ENCODE results near the gene KAT5. TPM values are rescaled to one million over a fixed set of nuclear protein-coding genes. Genes with fewer than 3 reads are reported as not detected.

The KAT5 gene
- total and polyA plus RNA-seq, 2 of the 4 experiments (the other 2 are of a cell fraction) = 33.3 to 34.2 TPM

- Histone ChIP-seq H3K27me3 (ENCODE audit: control insufficient read depth, insufficient read depth, low read length) (no peaks in the 10 kb centered on the region), H4K91ac (ENCODE audit: insufficient read depth, low read depth, low read length) (no peak overlapping the region), H4K20me1 (ENCODE audit: insufficient read depth, low read length) (no peaks in the 10 kb centered on the region), H2BK5ac (ENCODE audit: low read depth, low read length, poor library complexity, severe bottlenecking) (no peak overlapping the region), H3K79me1 (ENCODE audit: low read depth in 1 of 2, low read length in 2 of 2) (no peaks in the 10 kb centered on the region), H3K4me1 (ENCODE audit: control insufficient read depth, insufficient read depth, low read length) (no peaks in the 10 kb centered on the region), H3K9me1 (ENCODE audit: insufficient read depth, low read length) (no peaks in the 10 kb centered on the region), H2AK9ac (replicated peaks; ENCODE audit: low read depth, low read length, poor library complexity) (no peak overlapping the region), H3K56ac (ENCODE audit: extremely low read depth, insufficient read depth, low read length) (no peak overlapping the region), H2AK5ac (ENCODE audit: low read depth, low read length) (no peak overlapping the region), H3K27ac (ENCODE audit: insufficient read depth, low read length) (no peak overlapping the region), H4K5ac (ENCODE audit: low read depth, low read length) (no peak overlapping the region), H2AFZ (replicated peaks; ENCODE audit: low read length, poor library complexity) (no peak overlapping the region), H3K9me3 (ENCODE audit: control insufficient read depth, insufficient read depth, low read length) (no peaks in the 10 kb centered on the region), H3K4ac (ENCODE audit: low read depth, low read length) (no peak overlapping the region), H4K8ac (ENCODE audit: low read depth in 2 of 2, low read length in 2 of 2) (no peak overlapping the region), H2BK15ac (ENCODE audit: low read depth, low read length) (no peak overlapping the region), H2BK120ac (ENCODE audit: low read depth, low read length) (no peak overlapping the region), H3K4me2 (ENCODE audit: low read depth, low read length) (no peak overlapping the region), H3K23ac (ENCODE audit: low read depth, low read length) (no peak overlapping the region), H2BK20ac (ENCODE audit: low read depth, low read length) (no peak overlapping the region), H3K9ac (ENCODE audit: low read depth, low read length) (no peak overlapping the region), H3K14ac (replicated peaks; ENCODE audit: low read depth, low read length) (no peak overlapping the region), H3K18ac (ENCODE audit: low read depth, low read length) (no peak overlapping the region), H3K36me3 (ENCODE audit: control insufficient read depth, insufficient read depth, low read length) (no peaks in the 10 kb centered on the region), H3K4me3 (ENCODE audit: insufficient read depth, low read depth, low read length) (no peak overlapping the region)
- intact Hi-C loops (cut with micrococcal nuclease) = loop anchor here (10.0 kb wide), 1 partner anchor 70 kb away; no protein-coding TSS in a partner anchor
- no CpG with 5 or more reads among the region's 5 CpGs for WGBS, 2 experiments (ENCODE audit: extremely low coverage in 2 of 2, insufficient read length in 1 of 2)
- in situ Hi-C loops (cut with MboI; ENCODE audit: low sequenced_read_pairs) = no loop called here
- no TSS peak for BruUV-seq (replicated peaks)
- CTCF ChIA-PET = no interaction called here
- dilution Hi-C loops (cut with HindIII; ENCODE audit: low sequenced_read_pairs, unreplicated experiment) = no loop called here
- POLR2A ChIA-PET (ENCODE audit: unreplicated experiment) = no interaction called here
- ATAC-seq (ENCODE audit: low read depth) = no peak
- no peak for DNase-seq
- TF ChIP-seq, protein P1, sequence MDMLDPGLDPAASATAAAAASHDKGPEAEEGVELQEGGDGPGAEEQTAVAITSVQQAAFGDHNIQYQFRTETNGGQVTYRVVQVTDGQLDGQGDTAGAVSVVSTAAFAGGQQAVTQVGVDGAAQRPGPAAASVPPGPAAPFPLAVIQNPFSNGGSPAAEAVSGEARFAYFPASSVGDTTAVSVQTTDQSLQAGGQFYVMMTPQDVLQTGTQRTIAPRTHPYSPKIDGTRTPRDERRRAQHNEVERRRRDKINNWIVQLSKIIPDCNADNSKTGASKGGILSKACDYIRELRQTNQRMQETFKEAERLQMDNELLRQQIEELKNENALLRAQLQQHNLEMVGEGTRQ (IDR thresholded peaks at IDR 0.05; ENCODE audit: low read depth, low read length) = no peak
- TF ChIP-seq CEBPB (IDR thresholded peaks at IDR 0.05; ENCODE audit: low read depth, low read length) (no peak), CTCF (conservative IDR thresholded peaks at IDR 0.05; ENCODE audit: low read depth, low read length) (no peak), ELK1 (IDR thresholded peaks at IDR 0.05; ENCODE audit: borderline replicate concordance, low read depth, low read length) (no peak), RFX5 (IDR thresholded peaks at IDR 0.05; ENCODE audit: low read depth, low read length) (no peak), RAD21 (IDR thresholded peaks at IDR 0.05; ENCODE audit: low read length) (no peak), MAFK (IDR thresholded peaks at IDR 0.05; ENCODE audit: low read depth, low read length) (no peak), MXI1 (IDR thresholded peaks at IDR 0.05; ENCODE audit: borderline replicate concordance, low read depth, low read length) (no peak), POLR2A (IDR thresholded peaks at IDR 0.05; ENCODE audit: low read depth, low read length) (no peak), SMC3 (IDR thresholded peaks at IDR 0.05; ENCODE audit: low read depth, low read length) (no peak), FOS (IDR thresholded peaks at IDR 0.05; ENCODE audit: low read depth, low read length) (no peak), BHLHE40 (IDR thresholded peaks at IDR 0.05; ENCODE audit: low read depth, low read length) (no peak), CHD1 (IDR thresholded peaks at IDR 0.05; ENCODE audit: low read depth, low read length) (no peak), NFE2L2 (IDR thresholded peaks at IDR 0.05; ENCODE audit: low read depth, low read length) (no peak), MAZ (IDR thresholded peaks at IDR 0.05; ENCODE audit: borderline replicate concordance, low read depth, low read length) (no peak), RCOR1 (IDR thresholded peaks at IDR 0.05; ENCODE audit: insufficient replicate concordance, low read length) (no peak)
Measured at GRCh38 chr11:65764434-65764833, 52.4 kb downstream of the KAT5 start.
